Activated CD4-positive, CD25-positive, alpha-beta regulatory T cell (primary cell): ENCODE measurements around the gene OR52E1.
"Not testable (repeated sequence)": the region's sequence is repeated elsewhere in the genome, so short reads cannot be mapped to it uniquely, and the experiment has no call there.

Experiments
- DNase-seq, 4 experiments: peaks; one replicate each; lab custom pipeline; 2025; lab: John Stamatoyannopoulos, UW

Gene OR52E1

GRCh38 chr11:5069272-5069671, at the start of gene OR52E1:
OR52E1 (plus strand) TSS chr11:5069572.
- no peak for DNase-seq

DNA sequence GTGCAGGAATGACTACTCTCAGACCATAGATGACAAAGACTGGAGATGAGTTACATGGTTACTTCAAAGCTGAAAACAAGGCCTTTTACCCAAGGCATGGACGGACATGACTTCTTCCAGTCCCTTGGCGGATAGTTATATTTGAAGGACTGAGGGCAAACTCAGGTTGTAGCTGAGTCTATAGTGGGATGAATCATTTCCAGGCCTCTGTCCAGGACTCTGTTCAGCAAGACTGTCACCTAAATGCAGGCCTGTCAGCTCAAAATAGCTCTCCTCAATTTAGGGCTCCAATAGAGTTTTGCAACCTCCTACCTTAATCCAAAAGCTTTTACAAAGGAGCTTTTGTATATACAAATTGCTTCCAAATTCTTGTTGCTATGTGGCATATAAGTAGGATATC, 47.4 kb upstream of the OR52E1 start:
- DNase-seq, result no peak

GRCh38 chr11:5036669-5037068, 32.7 kb upstream of the OR52E1 start:
- DNase-seq, result no peak

- DNase-seq, result no peak
Measured at GRCh38 chr11:5037926-5038325, 31.4 kb upstream of the OR52E1 start.

DNA sequence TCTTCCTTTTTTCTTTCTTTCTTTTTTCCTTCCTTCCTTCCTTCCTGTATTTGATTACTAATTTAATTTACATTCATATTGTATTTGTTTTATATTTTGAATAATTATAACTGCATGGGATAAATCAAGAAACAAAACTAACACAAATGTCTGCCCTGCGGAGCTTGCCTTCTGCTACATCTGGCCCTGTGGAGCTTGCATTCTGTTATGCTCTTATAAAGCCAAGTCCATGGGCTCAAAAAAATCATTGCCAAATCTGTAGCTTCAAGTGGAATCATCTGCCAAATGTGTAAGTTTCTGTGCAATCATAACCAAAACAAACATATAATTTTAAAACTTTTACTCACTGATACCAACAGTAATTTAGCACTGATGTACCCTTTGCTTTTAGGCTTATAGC, 31.0 kb upstream of the OR52E1 start:
- DNase-seq, result no peak

GRCh38 chr11:5040876-5041275, 28.5 kb upstream of the OR52E1 start:
- DNase-seq, result no peak

- DNase-seq, result no peak
Measured at GRCh38 chr11:5042091-5042490, 27.3 kb upstream of the OR52E1 start.

GRCh38 chr11:5043380-5043779, 26.0 kb upstream of the OR52E1 start:
- DNase-seq, result no peak

- DNase-seq, result no peak
Measured at GRCh38 chr11:5046226-5046625, 23.1 kb upstream of the OR52E1 start, which contains the start of gene OR52J3. OR52J3 (plus strand) TSS chr11:5046526; CDS start chr11:5046526, 0 bp downstream.

DNA sequence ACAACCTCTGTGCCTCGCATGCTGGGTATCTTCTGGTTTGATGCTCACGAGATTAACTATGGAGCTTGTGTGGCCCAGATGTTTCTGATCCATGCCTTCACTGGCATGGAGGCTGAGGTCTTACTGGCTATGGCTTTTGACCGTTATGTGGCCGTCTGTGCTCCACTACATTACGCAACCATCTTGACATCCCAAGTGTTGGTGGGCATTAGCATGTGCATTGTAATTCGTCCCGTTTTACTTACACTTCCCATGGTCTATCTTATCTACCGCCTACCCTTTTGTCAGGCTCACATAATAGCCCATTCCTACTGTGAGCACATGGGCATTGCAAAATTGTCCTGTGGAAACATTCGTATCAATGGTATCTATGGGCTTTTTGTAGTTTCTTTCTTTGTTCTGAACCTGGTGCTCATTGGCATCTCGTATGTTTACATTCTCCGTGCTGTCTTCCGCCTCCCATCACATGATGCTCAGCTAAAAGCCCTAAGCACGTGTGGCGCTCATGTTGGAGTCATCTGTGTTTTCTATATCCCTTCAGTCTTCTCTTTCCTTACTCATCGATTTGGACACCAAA, 22.5 kb upstream of the OR52E1 start:
- DNase-seq, result no peak

GRCh38 chr11:5058679-5059078, 10.7 kb upstream of the OR52E1 start:
- not testable (repeated sequence) for DNase-seq

DNA sequence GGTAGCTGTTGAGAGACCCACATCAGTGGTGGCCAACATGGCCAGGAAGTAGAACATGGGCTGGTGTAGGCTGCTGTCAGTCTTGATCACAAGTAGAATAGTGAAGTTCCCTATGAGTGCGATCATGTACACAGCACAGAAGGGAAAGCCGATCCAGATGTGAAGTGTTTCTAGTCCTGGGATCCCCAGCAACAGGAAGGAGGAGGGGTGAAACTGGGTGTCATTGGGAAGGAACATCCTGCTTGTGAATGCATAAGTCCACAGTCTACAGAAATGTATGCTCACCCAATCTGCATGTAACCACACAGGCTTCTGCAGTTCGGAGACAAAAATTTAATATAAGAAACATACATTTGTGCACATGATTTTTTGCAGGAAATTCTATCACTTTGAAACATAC, 10.0 kb upstream of the OR52E1 start, which contains the start of gene OR52E2:
OR52E2 (minus strand) TSS at position 237 of the 400 bp plus-strand sequence; CDS start at position 237, 0 bp downstream.
- no peak for DNase-seq

- DNase-seq, result no peak
Measured at GRCh38 chr11:5065027-5065426, 4.3 kb upstream of the OR52E1 start.

GRCh38 chr11:5071799-5072198, 2.4 kb downstream of the OR52E1 start:
- DNase-seq, result no peak

DNA sequence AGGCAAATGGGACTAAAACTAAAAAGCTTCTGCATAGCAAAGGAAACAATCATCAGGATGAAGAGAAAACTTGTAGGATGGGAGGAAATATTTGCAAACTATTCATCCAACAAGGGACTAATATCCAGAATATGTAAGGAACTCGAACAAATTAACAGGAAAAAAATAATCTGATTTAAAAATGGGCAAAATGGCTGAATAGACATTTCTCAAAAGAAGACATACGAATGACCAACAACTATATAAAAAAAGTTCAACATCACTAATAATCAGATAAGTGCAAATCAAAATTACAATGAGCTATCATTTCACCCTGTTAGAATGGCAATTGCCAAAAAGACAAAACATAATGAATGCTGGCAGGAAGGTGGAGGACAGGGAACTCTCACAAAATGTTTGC, 12.0 kb downstream of the OR52E1 start:
- no peak for DNase-seq

- no peak for DNase-seq
Measured at GRCh38 chr11:5083602-5084001, 14.2 kb downstream of the OR52E1 start.

DNA sequence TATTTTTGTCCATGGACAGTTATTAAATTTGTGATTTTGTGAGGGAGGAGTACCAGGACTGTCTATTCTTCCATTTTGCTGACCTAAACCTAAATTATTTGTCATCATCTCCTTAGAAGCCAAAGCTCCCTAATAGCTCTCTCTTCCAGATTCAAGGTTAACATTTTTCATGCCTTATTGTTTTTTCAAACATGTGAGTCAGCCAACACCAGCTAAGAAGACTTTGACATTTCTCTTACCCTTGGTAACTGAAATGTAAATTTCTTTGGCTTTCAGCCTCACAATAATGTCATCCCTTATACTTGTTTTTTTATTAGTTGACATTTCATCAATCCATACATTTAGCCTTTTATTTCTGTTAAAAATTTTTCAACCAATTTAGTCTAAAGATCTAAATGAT, 19.2 kb downstream of the OR52E1 start:
- DNase-seq, result no peak

- no peak for DNase-seq
Measured at GRCh38 chr11:5090668-5091067, 21.3 kb downstream of the OR52E1 start.

DNA sequence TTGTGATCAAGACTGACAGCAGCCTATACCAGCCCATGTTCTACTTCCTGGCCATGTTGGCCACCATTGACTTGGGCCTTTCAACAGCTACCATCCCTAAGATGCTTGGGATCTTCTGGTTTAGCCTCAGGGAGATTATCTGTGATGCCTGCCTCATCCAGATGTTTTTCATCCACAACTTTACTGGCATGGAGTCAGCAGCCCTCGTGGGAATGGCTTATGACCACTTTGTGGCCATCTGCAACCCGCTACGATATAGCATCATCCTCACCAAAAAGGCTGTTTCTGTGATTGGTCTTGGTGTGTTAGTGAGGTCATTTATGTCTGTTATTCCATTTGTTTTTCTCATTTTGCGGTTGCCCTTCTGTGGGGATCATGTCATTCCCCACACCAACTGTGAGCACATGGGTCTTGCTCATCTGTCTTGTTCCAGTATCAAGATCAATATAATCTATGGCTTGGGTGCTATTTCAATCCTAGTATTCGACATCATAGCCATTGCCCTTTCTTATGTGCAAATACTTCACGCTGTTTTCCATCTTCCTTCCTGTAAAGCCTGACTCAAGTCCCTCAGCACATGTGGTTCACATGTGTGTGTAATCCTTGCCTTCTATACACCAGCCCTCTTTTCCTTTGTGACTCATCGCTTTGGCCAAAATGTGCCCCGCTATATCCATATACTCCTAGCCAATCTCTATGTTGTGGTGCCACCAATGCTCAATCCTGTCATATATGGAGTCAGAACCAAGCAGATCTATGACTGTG, 23.6 kb downstream of the OR52E1 start:
- DNase-seq, result no peak

GRCh38 chr11:5096011-5096410, 26.6 kb downstream of the OR52E1 start:
- no peak for DNase-seq

DNA sequence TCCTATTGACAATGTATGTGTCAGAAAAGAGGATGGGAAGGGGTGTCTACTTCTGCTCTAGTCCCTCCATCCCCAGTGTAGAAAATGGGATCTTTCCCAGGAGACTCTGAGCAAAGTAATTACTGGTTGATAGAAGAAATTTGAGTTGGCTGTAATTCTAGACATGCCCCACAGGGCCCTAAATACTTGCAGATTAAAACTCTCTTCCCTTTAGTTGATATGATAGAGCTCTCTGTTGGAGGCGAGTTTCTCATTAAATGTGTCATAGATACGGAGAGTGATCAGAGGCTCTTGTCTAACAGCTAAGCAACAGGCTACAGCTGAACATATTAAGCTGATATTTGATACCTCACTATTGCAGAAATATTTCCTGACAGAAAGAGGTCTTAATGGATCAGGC, 32.9 kb downstream of the OR52E1 start:
- no peak for DNase-seq

DNA sequence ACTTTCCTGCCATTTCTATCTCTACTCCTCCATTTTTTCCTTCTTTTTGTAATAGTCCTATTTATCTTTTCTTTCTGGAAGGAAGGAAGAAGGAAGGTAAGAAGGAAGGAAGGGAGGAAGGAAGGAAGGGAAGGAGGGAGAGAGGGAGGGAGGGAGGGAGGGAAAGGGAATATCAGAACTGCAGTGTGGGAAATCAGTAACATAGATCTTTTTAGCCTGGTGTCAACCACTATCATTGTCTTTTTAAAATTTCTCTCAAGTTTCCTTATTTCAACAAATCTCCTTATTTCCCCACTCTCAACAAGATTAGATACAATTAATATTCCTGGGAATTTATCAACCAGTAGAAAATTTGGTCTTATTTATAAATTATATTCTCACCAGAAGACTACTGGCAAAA, 33.7 kb downstream of the OR52E1 start:
- no peak for DNase-seq

GRCh38 chr11:5107285-5107684, 37.9 kb downstream of the OR52E1 start:
- no peak for DNase-seq

DNA sequence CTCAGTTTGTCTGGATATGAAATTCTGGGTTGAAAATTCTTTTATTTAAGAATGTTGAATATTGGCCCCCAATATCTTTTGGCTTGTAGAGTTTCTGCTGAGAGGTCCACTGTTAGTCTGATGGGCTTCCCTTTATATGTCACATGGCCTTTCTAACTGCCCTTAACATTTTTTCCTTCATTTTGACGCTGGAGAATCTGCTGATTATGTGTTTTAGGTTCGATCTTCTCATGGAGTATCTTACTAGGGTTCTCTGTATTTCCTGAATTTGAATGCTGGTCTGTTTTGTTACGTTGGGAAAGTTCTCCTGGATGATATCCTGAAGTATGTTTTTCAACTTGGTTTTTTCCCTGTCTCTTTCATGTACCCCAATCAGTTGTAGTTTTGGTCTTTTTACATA, 46.0 kb downstream of the OR52E1 start:
- no peak for DNase-seq
